Stimulated activated naive CD4-positive, alpha-beta T cell (primary cell): ENCODE results near the gene CNFN.
A peak's percentile ranks its signal among the peaks of the same experiment; 100 is the strongest.

Experiments used
- DNase-seq, 6 experiments: peaks; one replicate each; lab custom pipeline; 2025; lab: John Stamatoyannopoulos, UW

Gene CNFN, protein sequence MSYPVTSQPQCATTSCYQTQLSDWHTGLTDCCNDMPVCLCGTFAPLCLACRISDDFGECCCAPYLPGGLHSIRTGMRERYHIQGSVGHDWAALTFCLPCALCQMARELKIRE

DNA sequence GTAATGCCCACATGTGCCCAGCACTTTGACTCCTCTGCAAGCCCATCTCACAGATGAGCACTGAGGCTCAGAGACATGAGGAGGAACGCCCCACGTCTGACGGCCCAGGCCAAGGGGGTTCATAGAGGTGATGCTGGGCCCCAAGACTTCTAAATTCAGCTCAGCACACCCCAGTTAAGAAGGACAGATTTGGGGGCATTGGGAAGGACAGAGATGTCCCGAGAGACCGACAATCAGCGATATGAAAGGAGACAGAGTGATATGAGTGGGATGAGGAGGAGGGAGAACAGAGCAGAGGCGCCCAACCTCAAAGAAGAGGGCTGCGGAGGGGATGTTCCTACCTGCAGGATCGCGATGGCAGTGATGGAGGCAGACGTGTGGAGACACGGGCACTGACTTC, at the start of gene CNFN:
TSS of gene CNFN (minus strand) at position 399 of the 400 bp plus-strand sequence. CDS start 1,260 bp downstream, outside the sequence.
- no peak for DNase-seq

DNA sequence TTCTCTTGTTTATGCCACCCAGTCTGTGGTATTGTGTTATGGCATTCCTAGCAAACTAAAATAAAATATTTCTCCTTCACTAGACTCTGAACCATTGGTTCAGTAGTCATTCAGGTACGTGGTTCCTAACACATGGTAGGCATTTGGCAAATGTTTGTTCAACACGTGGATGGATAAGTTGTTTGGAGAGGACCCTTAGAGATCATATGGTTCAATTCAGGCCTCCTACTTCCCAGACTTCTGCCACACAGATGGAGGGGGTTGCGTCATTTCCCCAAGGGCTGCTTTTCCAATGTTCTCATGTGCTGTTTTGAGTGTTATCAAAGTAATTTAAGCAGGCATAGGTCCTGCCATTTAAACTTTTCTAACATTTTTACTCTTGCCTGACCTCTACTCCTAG, 45.9 kb upstream of the CNFN start:
- no peak for DNase-seq

DNA sequence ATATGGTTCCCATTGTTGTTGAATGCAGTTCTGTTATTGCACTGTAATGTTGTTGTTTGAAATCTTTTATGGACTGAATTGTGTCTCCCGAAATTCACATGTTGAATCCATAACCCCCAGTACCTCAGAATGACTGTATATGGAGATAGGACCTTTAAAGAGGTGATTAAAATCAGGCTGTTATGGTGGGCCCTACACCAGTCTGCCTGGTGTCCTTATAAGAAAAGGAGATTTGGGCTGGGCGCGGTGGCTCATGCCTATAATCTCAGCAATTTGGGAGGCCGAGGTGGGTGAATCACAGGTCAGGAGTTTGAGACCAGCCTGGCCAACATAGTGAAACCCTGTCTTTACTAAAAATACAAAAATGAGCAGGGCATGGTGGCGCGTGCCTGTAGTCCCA, 45.2 kb upstream of the CNFN start:
- no peak for DNase-seq

DNA sequence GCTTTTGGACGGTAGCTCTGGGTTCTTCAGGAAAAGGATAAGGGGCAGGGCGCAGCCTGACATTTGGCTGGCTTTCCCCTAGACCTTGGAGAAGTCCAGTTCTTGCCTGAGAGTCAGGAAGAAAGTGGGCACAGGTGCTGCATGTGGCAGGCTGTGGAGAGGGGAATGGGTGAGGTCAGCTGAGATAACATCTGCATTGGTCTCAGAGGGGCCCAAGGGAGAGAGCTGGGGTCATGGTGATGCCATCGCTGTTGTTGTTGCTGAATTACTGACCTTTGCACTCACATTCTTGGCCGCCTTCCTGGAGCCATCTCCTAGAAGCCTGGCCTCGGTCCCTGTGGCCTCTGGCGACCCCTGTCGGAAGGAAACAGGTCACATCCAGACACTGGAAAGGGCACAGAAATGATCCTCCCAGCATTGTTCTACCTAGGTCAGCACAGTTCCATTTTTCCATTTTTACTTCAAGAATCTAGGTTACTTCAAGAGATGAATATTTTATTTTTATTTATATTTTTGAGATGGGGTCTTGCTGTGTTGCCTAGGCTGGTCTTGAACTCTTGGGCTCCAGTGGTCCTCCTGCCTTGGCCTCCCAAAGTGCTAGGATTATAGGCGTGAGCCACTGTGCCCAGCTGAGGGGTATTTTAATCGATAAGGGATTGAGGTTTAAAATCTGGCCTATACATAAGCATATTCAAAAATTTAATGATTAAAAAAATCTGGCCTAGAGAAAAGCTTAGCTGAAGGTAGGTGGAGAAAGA, 43.6 kb upstream of the CNFN start:
- DNase-seq, result peak; percentile 10 to 60 (median 46)

DNA sequence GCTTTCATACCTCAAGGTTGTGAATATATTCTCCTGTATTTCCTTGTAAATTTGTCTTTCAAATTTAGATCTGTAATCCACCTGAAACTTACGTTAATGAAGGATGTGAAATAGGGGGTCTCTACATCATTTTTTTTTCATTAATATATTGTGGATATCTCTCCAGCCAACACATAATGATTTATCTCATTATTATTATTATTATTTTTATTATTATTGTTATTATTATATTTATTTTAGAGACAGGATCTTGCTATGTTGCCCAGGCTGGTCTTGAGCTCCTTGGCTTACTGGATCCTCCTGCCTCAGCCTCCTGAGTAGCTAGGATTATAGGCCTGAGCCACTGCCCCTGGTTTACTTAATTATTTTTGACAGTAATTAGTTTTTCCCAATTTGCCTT, 41.4 kb upstream of the CNFN start:
- no peak for DNase-seq

DNA sequence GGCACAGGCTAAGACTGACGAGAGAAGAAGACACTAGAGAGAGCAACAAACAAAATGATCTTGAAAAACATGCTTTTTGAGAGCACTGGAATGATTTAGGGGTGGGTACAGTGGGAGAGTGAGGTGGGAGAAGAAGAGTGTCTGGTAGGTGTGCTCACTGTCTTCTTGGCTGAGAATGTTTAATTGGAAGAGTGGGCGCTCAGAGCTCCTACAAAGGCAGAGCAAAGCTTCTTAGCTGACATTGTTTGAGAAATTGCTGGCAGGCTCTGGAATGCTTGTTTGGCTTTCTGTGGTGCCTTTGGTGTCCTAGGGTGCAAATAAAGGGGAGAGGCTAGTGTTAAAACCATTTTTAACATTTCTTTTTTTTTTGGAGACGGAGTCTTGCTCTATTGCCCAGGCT, 38.6 kb upstream of the CNFN start:
- no peak for DNase-seq

DNA sequence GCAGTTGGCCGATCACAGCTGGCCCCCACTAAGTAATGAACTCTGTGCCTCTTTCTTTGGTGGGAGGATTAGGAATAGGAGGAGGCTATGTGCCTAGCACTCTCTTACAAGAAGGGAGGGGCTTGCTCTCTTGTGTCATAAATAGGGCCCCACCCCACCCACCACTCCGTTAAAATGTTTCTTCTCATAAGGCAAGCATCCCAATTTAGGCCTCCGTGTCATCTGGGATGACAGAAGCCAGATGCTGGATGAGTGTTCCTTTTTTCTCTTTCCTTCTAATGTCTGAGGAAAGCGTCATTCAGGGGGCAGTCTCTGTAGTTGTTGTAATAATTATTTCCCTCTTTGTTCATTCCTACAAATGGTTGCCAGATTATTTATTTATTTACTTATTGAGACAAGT, 37.2 kb upstream of the CNFN start, which contains the start of gene LIPE:
TSS of gene LIPE (minus strand) at position 76 of the 400 bp plus-strand sequence. CDS start 239 bp downstream, outside the sequence.
- DNase-seq, result no peak

DNA sequence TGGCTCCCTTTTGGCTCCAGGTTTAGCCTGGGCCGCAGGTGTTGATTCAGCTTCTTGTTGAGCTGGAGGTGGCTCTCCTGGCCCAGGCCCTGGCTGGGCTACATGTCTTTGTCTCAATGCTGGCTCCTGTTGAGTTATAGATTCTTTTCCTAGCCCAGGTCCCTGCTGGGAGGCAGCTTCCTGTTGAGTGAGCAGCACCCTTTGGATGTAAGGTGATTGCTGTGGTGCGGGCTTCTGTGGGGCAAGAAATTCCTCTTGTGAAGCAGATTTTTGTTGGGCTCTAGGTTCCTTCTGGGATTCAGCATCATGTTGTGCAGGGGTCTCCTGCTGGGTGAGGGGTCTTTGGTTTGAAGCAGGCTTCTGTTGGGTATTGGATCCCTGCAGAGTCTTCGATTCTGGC, 36.5 kb upstream of the CNFN start:
- DNase-seq, result no peak

DNA sequence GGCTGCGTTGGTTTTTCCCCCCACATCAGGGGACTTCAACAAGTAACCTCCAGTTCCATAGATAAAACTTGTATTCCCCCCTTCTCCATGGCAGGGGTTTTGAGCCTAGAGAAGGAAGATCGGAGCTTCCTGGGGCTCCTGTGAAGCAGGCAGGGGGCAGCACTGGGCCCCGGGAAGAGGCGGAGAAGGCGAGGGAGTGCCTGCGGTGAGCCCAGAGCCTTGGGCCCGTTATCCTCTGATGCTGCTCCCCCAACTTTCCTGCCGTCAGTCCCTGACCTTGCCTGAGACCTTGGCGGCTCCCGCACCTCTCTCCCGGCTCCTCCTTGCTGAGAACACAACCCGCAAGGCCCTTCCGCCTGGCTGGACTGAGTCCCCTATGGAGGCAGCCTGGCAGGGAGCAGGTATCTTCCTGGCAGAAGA, 34.6 kb upstream of the CNFN start:
- no peak for DNase-seq

DNA sequence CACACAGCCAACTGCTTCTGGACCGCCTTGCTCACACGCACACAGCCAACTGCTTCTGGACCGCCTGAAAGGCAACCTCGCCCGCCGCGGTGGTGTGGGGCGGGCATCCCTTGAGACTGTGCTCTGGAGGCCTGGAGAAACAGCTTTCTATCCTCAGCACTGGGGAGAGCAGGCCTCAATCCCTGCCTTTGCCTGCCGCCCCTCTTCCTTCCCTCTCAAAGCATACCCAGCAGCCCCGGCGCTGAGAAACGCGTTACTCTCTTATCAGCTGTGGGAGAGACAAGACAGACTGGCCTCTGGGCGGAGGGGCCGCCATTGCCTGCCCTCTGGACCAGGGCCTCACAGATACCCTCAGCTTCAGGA, 34.2 kb upstream of the CNFN start:
- DNase-seq, result no peak

DNA sequence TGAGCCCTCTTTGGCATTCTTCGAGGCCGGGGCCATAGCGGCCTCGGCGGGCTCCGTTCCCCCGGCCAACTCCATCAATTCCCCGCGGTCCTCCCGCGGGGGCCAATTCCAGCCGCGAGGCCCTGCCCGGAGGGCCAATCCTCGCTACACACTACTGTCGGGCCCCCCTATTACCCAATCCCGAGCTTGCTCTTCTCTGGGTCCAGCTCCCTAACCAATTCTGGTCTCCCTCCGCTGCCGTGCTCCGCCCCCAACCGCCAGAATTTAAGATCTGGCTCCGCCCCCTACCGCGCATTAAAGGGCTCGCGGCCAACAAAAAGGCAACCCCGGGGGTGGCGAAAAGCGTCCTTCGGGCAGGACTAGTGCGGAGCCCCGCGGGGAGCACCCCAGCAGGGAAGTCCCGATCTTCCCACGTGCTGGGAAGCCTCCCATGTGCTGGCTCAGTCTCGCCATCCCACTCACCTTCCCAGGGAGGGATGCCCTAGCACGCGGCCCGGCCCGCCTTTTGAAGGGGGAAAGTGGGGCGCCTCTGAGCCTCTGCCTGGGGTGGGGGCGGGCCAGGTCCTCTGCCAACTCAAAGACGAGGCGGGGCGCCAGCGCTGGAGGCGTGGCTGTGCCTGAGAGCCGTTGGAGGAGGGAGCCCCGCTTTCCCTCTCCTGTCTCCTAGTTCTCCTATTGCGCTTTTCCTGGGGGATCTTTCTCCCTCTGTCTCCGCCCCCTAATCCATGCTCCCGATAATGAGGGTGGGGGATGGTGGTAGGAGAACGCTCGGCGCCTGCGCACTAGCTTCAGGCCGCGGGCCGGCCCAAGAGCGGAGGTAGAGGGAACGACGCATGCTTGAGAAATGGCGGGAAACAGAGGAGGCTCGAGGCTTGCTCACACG, 33.6 kb upstream of the CNFN start:
- peak; percentile 86 to 96 (median 91) for DNase-seq

DNA sequence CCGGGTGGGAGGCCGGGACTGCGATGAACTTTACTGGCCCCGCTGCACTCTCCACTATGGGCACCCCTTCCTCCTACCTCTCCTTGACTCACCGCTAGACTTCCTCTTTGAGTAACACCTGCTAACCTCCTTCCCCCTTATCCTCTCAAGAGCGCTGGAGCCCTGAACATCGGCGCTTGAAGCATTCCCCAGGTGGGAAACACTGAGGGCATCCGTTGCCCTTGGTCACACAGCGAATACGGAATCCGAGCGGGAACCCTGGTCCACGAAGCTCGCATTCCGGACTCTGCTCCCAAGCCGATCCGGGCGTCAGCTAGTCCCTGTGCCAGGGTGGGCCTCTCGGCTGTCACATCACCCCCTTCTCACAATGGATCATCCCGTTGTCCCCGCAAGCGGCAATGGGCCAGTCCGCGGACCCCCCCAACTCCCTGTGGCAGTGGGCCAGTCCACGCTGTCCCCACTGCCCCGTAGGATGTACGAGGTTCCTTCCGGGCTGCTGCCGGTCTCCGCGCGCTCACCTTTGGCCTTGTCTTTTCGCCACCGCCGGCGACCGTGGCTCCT, 32.9 kb upstream of the CNFN start:
- peak; percentile 51 to 84 (median 70) for DNase-seq

DNA sequence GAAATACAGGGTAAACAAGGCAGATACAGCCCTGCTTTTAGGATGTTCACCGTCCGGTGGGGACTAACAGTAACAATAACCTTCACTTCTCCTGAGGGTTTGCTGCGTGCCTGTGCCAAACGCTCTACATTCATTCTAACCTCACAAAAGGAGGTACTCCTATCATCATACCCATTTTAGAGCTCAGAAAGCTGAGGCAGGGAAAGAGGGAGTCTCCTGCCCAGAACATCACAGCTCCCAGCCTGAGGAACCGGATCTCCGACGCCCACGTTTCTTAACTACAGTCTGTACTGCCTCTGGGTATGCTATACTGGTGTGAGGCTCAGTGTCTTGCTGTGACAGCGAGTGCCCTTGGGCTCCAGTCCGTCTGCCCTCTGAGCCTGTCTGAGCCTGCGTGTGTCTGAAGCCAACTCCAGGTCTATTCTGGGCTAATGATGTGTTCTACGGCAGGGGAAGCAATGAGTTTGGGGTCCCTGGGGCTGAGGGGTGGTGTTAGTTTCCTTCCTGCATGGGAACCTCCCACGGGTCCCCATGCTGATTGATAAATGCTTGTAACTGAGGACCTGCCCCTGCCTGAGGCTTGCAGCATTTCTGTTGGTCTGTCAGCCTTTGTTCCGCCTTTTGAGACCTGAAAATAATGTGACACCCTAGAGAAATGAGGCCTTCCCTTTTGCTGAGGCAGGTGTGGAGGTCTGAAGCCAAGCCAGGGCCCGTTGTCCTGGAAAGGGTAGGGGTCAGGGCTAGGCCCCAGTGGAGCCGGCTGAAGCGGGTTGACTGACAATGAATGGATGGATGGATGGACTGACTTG, 32.2 kb upstream of the CNFN start:
- DNase-seq, result no peak

DNA sequence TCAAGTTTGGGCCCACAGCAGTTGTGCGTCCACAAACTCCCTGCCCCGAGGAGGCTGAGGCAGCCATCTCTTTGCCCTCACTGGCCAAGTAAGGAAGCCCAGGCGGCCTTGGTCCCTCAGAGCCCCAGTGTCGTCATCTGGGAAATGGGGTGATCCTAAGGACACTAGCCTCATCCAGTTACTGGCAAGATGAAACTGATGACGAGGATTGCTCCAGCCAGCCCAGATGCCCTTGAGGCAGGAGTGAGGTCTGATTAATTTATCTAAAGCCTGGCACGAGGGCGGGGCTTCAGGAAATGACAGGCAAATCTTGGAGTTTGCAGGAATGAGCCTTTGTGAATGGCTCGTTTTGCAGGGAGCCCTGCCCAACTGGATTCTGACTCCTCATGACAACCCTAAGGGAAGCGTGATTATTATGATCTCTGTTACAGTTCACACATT, 31.5 kb upstream of the CNFN start:
- no peak for DNase-seq

DNA sequence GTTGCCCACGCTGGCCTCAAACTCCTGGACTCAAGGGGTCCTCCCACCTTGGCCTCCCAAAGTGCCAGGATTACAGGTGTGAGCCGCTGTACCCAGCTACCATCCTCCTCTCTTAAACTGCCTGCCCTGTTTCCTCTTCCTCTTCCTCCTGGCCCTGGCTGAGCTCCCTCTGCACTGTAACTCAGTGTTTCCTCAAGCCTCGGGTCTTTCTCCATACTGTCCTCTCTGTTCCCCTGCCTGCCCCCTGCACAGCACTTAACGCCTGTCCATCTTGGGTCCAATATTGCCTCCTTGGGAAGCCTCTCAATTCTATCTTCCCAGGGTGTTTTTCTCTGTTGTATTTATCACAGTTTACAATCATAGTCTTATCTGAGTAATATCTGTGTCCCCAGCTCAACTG, 31.0 kb upstream of the CNFN start:
- DNase-seq, result no peak

DNA sequence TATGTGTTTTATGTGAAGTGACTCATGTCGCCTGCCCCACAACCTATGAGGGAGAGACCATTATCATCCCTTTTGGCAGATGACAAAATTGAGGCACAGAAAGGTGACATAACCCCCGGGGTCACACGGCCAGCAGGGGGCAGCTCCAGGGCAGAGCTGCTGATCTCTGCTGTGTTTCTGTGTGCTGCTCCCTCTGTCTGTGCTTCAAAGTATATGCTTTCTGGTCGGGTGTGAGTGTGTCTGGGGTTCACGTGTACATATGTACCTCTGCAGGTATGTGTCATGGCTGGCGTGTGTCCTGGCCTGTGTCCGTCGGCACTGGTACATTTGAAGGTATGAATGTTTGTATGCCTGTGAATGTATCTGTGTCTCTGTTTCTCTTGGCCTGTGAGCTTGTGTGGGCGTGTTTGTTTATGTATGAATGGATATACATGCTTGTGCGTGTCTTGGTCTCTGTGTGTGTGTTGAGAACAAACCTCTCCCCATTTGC, 30.0 kb upstream of the CNFN start:
- peak; percentile 47 to 71 (median 62) for DNase-seq

DNA sequence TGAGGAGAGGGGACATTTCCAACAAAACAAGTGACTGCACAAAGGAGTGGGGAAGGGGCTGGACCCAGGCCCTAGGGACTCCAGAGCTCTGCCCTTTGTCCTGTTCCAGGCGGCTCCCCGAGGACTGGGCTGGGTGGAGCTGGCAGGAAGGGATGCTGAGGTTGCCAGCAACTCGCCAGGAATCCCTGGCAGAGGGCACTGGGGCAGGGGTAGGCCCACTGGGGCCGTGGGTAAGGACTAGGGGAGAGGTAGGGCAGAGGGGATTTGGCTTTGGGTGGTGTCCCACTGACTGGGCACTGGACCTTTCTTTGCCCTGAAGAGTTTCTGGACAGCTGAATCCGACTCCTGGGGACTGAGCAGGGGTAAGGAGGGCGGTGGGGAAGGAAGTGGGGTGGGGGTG, 29.2 kb upstream of the CNFN start:
- no peak for DNase-seq

DNA sequence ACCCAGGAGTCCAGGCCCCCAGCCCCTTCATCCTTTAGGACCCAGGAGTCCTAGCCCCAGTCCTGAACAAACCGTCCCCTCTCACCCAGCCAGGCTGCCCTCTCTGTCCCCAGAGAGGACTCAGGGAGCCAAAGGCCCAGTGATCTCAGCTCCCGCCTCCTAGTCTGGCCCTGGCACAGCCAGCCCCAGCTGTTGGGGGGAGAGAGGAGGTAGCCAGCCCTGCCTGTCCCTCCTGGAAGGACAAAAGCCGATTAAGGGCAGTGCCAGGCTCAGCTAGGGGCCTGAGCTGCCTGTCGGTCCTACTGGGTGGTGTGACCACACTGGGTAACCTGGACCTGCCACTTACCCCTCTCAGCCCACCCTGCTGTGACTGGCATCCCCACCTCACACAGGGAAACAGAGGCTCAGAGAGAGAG, 22.6 kb upstream of the CNFN start:
- DNase-seq, result no peak

DNA sequence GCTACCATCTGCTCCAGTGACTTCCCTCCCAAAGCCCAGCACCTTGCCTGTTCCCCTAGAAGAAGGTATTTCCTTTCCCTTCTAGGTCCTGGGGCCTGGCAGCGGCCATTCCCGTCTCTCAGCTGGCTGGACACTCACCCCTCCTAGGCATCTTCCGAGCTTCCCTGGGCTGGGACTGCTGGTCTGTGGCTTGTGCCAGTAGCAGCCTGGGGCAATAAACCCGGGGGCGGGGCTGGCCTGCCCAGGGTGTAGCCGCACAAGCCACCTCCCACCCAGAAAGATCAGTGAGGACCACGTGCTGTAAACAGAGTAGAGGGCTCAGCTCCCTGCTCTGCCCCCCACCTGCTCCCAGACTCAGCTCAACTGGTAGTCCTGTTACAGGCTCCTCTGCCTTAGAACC, 22.1 kb upstream of the CNFN start:
- no peak for DNase-seq

DNA sequence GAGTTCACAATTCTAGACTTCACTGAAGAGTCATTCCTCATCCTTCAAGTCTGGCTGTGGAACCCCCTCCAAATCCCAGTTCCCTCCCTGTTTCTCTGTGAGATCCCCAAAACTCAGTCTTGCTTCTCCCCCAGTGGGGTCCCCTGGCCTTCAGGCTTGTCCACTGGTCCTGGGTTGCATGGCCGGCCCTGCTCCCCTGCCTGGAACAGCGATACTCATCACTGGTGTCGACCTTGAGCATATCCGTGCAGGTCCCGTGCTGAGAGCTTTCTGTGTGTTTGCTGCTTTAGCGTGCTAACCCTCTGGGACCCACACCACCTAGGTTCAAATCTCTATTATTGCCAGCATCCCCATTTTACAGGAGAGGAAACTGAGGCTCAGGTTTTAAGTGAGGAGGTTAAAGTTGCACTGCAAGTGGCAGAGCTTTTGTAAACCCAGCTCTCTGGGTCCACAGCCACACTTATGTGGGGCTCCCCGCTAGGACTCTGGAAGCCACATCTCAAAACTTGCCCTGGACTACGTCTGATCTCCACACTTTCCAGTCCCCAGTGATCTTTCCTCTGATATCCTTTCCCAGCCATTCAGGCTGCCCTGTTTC, 21.6 kb upstream of the CNFN start:
- DNase-seq, result no peak

DNA sequence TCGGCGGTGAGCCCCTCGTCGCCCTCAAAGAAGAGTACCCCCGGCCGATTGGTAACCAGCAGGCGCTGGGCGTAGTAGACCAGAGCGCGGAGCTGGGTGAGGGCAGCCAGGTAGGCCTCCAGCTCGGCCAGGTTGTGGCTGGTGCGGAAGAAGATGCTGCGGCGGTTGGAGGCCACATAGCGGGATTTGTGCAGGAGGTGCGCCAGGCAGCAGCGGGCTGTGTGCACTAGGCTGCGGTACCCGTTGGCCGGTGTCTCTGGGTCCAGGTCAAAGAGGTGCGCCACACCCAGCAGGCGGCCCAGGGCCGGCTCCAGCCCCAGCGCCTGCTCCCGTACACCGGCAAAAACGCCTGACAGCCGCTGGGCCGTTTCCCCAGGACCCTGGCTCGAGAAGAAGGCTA, 20.3 kb upstream of the CNFN start:
- DNase-seq, result no peak
